GM12878 (cell line): ENCODE results near the gene JDP2. TPM values are rescaled to one million over a fixed set of nuclear protein-coding genes. Genes with fewer than 3 reads are reported as not detected.

Experiments
- MXI1 ChIP-seq: fragments of 150-350 bp; IDR thresholded peaks from 2 replicates; pipeline ENCODE4 v1.6.1; 2011; ENCODE audit warnings: low read depth, mild to moderate bottlenecking, inconsistent platforms, low read length, improper control_type of control experiment
- SMC3 ChIP-seq: IDR thresholded peaks from 2 replicates; pipeline ENCODE4 v1.6.1; 2011; ENCODE audit warnings: low read length, improper control_type of control experiment, borderline replicate concordance
- SUPT20H ChIP-seq: IDR thresholded peaks from 2 replicates; pipeline ENCODE4 v1.6.1; 2011; ENCODE audit warnings: low read depth, mild to moderate bottlenecking, low read length, moderate library complexity, borderline replicate concordance; ENCODE audit not compliant: control insufficient read depth
- polyA plus RNA-seq, 11 experiments: library from polyadenylated mRNA; depleted of rRNA in 4 of 11; unstranded in 6 of 11; stranded (reverse) in 5 of 11; fragments of >200 nt; fragmentation: Nextera tagmentation in 4 of 11; fragmentation: Illumina TruSeq in 1 of 11; extraction: Ambion mirVana in 4 of 11; extraction: Trizol in 1 of 11; gene quantifications; 1 replicate in 1 of 11; 2 replicates in 10 of 11; pipeline versions ENCODE4 v1.2.1 to v1.2.3, GENCODE V29; 2011 to 2016; ENCODE audit warnings: inconsistent platforms in 2 of 11, missing spikeins in 2 of 11, low read depth in 1 of 11
- total RNA-seq, 4 experiments: library from RNA; depleted of rRNA in 3 of 4; stranded (reverse); fragments of >200 nt in 3 of 4; fragmentation: Illumina TruSeq in 1 of 4; extraction: Trizol in 1 of 4; gene quantifications; 2 replicates each; pipeline versions ENCODE4 v1.2.1 to v1.2.3, GENCODE V29; 2013 to 2021
- TF ChIP-seq, protein P1 (sequence below): fragments of 450-650 bp; IDR thresholded peaks from 2 replicates; pipeline ENCODE4 v1.6.1; 2017; ENCODE audit warnings: mild to moderate bottlenecking, moderate library complexity
- TF ChIP-seq, protein P2 (sequence below): fragments of 450-650 bp; IDR thresholded peaks from 2 replicates; pipeline ENCODE4 v1.6.1; 2017; ENCODE audit warnings: mild to moderate bottlenecking

JDP2 gene
- total and polyA plus RNA-seq, 10 of the 15 experiments (the other 5 are each of a cell fraction or from before 2014, with no cell fraction given) = 0.71 to 21.3 (median 11.2) TPM

DNA sequence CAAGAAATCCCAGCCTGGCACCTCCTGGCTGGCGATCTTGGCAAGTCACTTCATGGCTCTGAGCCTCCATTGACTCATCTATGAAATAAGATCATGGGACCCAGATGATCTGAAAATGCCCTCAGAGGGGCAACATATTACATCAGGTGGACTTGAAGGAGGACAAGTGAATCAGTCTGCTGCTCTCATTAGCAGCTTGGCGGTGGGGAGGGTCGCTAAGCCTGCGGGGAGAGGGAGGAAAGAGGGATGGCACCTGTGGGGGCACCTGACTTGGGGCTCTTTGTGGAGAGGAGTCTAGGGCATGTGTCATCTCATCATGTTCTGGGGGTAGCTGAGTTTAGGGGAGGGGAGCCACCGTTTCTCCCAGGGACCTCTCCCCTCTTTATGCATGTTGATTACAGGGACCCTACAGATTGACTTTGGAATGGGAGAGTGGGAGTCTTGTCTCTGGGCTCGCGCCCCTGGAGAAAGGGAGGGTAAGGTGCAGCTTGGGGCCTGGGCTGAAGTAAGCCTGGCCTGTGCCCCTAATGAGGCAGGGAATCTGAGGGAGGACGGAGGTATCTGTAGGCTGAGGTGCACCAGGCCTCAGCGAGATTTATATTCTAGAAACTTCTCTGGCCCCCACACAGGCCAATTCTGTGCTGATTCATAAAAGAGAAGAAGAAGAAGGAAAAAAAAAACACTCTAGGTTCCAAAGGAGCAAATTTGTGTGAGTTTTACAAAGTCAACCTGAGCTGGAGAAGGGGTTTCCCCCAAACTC lies 65.2 kb downstream of the JDP2 start (continued):
- TF ChIP-seq, protein P1, sequence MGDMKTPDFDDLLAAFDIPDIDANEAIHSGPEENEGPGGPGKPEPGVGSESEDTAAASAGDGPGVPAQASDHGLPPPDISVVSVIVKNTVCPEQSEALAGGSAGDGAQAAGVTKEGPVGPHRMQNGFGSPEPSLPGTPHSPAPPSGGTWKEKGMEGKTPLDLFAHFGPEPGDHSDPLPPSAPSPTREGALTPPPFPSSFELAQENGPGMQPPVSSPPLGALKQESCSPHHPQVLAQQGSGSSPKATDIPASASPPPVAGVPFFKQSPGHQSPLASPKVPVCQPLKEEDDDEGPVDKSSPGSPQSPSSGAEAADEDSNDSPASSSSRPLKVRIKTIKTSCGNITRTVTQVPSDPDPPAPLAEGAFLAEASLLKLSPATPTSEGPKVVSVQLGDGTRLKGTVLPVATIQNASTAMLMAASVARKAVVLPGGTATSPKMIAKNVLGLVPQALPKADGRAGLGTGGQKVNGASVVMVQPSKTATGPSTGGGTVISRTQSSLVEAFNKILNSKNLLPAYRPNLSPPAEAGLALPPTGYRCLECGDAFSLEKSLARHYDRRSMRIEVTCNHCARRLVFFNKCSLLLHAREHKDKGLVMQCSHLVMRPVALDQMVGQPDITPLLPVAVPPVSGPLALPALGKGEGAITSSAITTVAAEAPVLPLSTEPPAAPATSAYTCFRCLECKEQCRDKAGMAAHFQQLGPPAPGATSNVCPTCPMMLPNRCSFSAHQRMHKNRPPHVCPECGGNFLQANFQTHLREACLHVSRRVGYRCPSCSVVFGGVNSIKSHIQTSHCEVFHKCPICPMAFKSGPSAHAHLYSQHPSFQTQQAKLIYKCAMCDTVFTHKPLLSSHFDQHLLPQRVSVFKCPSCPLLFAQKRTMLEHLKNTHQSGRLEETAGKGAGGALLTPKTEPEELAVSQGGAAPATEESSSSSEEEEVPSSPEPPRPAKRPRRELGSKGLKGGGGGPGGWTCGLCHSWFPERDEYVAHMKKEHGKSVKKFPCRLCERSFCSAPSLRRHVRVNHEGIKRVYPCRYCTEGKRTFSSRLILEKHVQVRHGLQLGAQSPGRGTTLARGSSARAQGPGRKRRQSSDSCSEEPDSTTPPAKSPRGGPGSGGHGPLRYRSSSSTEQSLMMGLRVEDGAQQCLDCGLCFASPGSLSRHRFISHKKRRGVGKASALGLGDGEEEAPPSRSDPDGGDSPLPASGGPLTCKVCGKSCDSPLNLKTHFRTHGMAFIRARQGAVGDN = no peak
- TF ChIP-seq, protein P2, sequence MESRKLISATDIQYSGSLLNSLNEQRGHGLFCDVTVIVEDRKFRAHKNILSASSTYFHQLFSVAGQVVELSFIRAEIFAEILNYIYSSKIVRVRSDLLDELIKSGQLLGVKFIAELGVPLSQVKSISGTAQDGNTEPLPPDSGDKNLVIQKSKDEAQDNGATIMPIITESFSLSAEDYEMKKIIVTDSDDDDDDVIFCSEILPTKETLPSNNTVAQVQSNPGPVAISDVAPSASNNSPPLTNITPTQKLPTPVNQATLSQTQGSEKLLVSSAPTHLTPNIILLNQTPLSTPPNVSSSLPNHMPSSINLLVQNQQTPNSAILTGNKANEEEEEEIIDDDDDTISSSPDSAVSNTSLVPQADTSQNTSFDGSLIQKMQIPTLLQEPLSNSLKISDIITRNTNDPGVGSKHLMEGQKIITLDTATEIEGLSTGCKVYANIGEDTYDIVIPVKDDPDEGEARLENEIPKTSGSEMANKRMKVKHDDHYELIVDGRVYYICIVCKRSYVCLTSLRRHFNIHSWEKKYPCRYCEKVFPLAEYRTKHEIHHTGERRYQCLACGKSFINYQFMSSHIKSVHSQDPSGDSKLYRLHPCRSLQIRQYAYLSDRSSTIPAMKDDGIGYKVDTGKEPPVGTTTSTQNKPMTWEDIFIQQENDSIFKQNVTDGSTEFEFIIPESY = peak; percentile 96
- TF ChIP-seq SUPT20H (no peak), MXI1 (no peak), SMC3 (peak; percentile 4; the same call in 1 of the 2 replicates)
